ENCODE results near the gene SFXN2. TPM values are rescaled to one million over a fixed set of nuclear protein-coding genes. Genes with fewer than 3 reads are reported as not detected.
A peak's percentile ranks its signal among the peaks of the same experiment; 100 is the strongest.
"Not testable (repeated sequence)": the region's sequence is repeated elsewhere in the genome, so short reads cannot be mapped to it uniquely, and the experiment has no call there.

The SFXN2 gene
- total RNA-seq, 1 donor from 2014 or later: 9.1 TPM

- Histone ChIP-seq H2AFZ (ENCODE audit: low read depth, low read length) (no peak overlapping the region), H3K27me3 (ENCODE audit: insufficient read depth, low read length) (no peaks in the 10 kb centered on the region), H3K4me1 (ENCODE audit: insufficient read depth, low read length) (no peaks in the 10 kb centered on the region), H3K4me2 (ENCODE audit: low read length) (no peak overlapping the region), H3K9ac (ENCODE audit: low read length) (no peak overlapping the region), H3K79me2 (ENCODE audit: insufficient read depth, low read length) (no peaks in the 10 kb centered on the region), H3K36me3 (ENCODE audit: insufficient read depth, low read length) (peaks cover 2% of the 10 kb centered on the region), H3K9me3 (ENCODE audit: insufficient read depth, low read depth, low read length) (no peaks in the 10 kb centered on the region), H3K27ac (ENCODE audit: low read depth, low read length) (no peak overlapping the region), H4K20me1 (ENCODE audit: insufficient read depth, low read length) (no peaks in the 10 kb centered on the region), H3K4me3 (ENCODE audit: insufficient read depth, low read depth, low read length) (no peak overlapping the region)
- no peak for DNase-seq (ENCODE audit: low read depth)
- peaks cover 24% of the 10 kb centered on the region for H3K36me3 Mint-ChIP-seq (ENCODE audit: low read depth, unreplicated experiment)
- no peak for FAIRE-seq
- H3K9me3 Mint-ChIP-seq (ENCODE audit: unreplicated experiment): no peaks in the 10 kb centered on the region
- TF ChIP-seq EZH2 (IDR thresholded peaks at IDR 0.05; ENCODE audit: insufficient read depth, low read length) (no peak), CTCF (IDR thresholded peaks at IDR 0.05; ENCODE audit: insufficient read depth, low read depth, low read length) (no peak)
- no peaks in the 10 kb centered on the region for H3K27me3 Mint-ChIP-seq (ENCODE audit: low read depth, unreplicated experiment)
- H3K27ac Mint-ChIP-seq (ENCODE audit: unreplicated experiment): no peak overlapping the region
- H3K4me3 Mint-ChIP-seq (ENCODE audit: unreplicated experiment): no peak overlapping the region
- H3K4me1 Mint-ChIP-seq (ENCODE audit: low read depth, unreplicated experiment): peaks cover 14% of the 10 kb centered on the region
Observed at GRCh38 chr10:102682981-102683380, 31.5 kb upstream of the SFXN2 start.

- peaks cover 26% of the 10 kb centered on the region for H3K36me3 Mint-ChIP-seq (ENCODE audit: low read depth, unreplicated experiment)
- Histone ChIP-seq H2AFZ (ENCODE audit: low read depth, low read length) (no peak overlapping the region), H3K27ac (ENCODE audit: low read depth, low read length) (no peak overlapping the region), H3K4me1 (ENCODE audit: insufficient read depth, low read length) (no peaks in the 10 kb centered on the region), H4K20me1 (ENCODE audit: insufficient read depth, low read length) (no peaks in the 10 kb centered on the region), H3K9ac (ENCODE audit: low read length) (no peak overlapping the region), H3K36me3 (ENCODE audit: insufficient read depth, low read length) (peaks cover 2% of the 10 kb centered on the region), H3K4me3 (ENCODE audit: insufficient read depth, low read depth, low read length) (no peak overlapping the region), H3K9me3 (ENCODE audit: insufficient read depth, low read depth, low read length) (no peaks in the 10 kb centered on the region), H3K27me3 (ENCODE audit: insufficient read depth, low read length) (no peaks in the 10 kb centered on the region), H3K79me2 (ENCODE audit: insufficient read depth, low read length) (no peaks in the 10 kb centered on the region), H3K4me2 (ENCODE audit: low read length) (no peak overlapping the region)
- DNase-seq (ENCODE audit: low read depth) (no peak), FAIRE-seq (no peak)
- H3K4me1 Mint-ChIP-seq (ENCODE audit: low read depth, unreplicated experiment): peaks cover 8% of the 10 kb centered on the region
- TF ChIP-seq EZH2 (IDR thresholded peaks at IDR 0.05; ENCODE audit: insufficient read depth, low read length) (no peak), CTCF (IDR thresholded peaks at IDR 0.05; ENCODE audit: insufficient read depth, low read depth, low read length) (no peak)
- H3K4me3 Mint-ChIP-seq (ENCODE audit: unreplicated experiment): no peak overlapping the region
- H3K9me3 Mint-ChIP-seq (ENCODE audit: unreplicated experiment): no peaks in the 10 kb centered on the region
- H3K27ac Mint-ChIP-seq (ENCODE audit: unreplicated experiment): no peak overlapping the region
- H3K27me3 Mint-ChIP-seq (ENCODE audit: low read depth, unreplicated experiment): no peaks in the 10 kb centered on the region
Observed at GRCh38 chr10:102683736-102684135, 30.7 kb upstream of the SFXN2 start.

GRCh38 chr10:102691285-102692066 is 23.0 kb upstream of the SFXN2 start:
- H3K4me3 ChIP-seq (ENCODE audit: insufficient read depth, low read depth, low read length): no peak overlapping the region
- H4K20me1 ChIP-seq (ENCODE audit: insufficient read depth, low read length): no peaks in the 10 kb centered on the region
- peak overlapping the region; percentile 47 for H3K27ac Mint-ChIP-seq (ENCODE audit: unreplicated experiment)
- H2AFZ ChIP-seq (ENCODE audit: low read depth, low read length): no peak overlapping the region
- no peaks in the 10 kb centered on the region for H3K9me3 Mint-ChIP-seq (ENCODE audit: unreplicated experiment)
- DNase-seq (ENCODE audit: low read depth) (no peak), FAIRE-seq (no peak)
- H3K4me1 Mint-ChIP-seq (ENCODE audit: low read depth, unreplicated experiment): peaks cover 9% of the 10 kb centered on the region
- no peaks in the 10 kb centered on the region for H3K4me1 ChIP-seq (ENCODE audit: insufficient read depth, low read length)
- H3K36me3 Mint-ChIP-seq (ENCODE audit: low read depth, unreplicated experiment): peaks cover 15% of the 10 kb centered on the region
- H3K36me3 ChIP-seq (ENCODE audit: insufficient read depth, low read length): no peaks in the 10 kb centered on the region
- H3K4me3 Mint-ChIP-seq (ENCODE audit: unreplicated experiment): no peak overlapping the region
- TF ChIP-seq CTCF (IDR thresholded peaks at IDR 0.05; ENCODE audit: insufficient read depth, low read depth, low read length) (no peak), EZH2 (IDR thresholded peaks at IDR 0.05; ENCODE audit: insufficient read depth, low read length) (no peak)
- no peaks in the 10 kb centered on the region for H3K79me2 ChIP-seq (ENCODE audit: insufficient read depth, low read length)
- H3K27me3 ChIP-seq (ENCODE audit: insufficient read depth, low read length): no peaks in the 10 kb centered on the region
- H3K4me2 ChIP-seq (ENCODE audit: low read length): no peak overlapping the region
- no peak overlapping the region for H3K27ac ChIP-seq (ENCODE audit: low read depth, low read length)
- no peak overlapping the region for H3K9ac ChIP-seq (ENCODE audit: low read length)
- H3K9me3 ChIP-seq (ENCODE audit: insufficient read depth, low read depth, low read length): no peaks in the 10 kb centered on the region
- H3K27me3 Mint-ChIP-seq (ENCODE audit: low read depth, unreplicated experiment): no peaks in the 10 kb centered on the region

- H3K9ac ChIP-seq (ENCODE audit: low read length); H3K27ac ChIP-seq (ENCODE audit: low read depth, low read length): not testable (repeated sequence)
Observed at GRCh38 chr10:102695401-102695800, 19.0 kb upstream of the SFXN2 start.

More at GRCh38 chr10:102695401-102695800, 19.0 kb upstream of the SFXN2 start:
- H4K20me1 ChIP-seq (ENCODE audit: insufficient read depth, low read length); H3K4me3 Mint-ChIP-seq (ENCODE audit: unreplicated experiment); H3K4me2 ChIP-seq (ENCODE audit: low read length); H3K9me3 Mint-ChIP-seq (ENCODE audit: unreplicated experiment); H2AFZ ChIP-seq (ENCODE audit: low read depth, low read length); FAIRE-seq; H3K27me3 Mint-ChIP-seq (ENCODE audit: low read depth, unreplicated experiment); DNase-seq (ENCODE audit: low read depth); H3K4me3 ChIP-seq (ENCODE audit: insufficient read depth, low read depth, low read length); H3K36me3 ChIP-seq (ENCODE audit: insufficient read depth, low read length); H3K27ac Mint-ChIP-seq (ENCODE audit: unreplicated experiment); H3K4me1 ChIP-seq (ENCODE audit: insufficient read depth, low read length); H3K27me3 ChIP-seq (ENCODE audit: insufficient read depth, low read length); H3K79me2 ChIP-seq (ENCODE audit: insufficient read depth, low read length); H3K9me3 ChIP-seq (ENCODE audit: insufficient read depth, low read depth, low read length): not testable (repeated sequence)
- Mint-ChIP-seq H3K4me1 (ENCODE audit: low read depth, unreplicated experiment) (peaks cover 13% of the 10 kb centered on the region), H3K36me3 (ENCODE audit: low read depth, unreplicated experiment) (peaks cover 20% of the 10 kb centered on the region)
